ENCODE measurements around the gene XK. TPM values are rescaled to one million over a fixed set of nuclear protein-coding genes. Genes with fewer than 3 reads are reported as not detected.
"Not testable (repeated sequence)": the region's sequence is repeated elsewhere in the genome, so short reads cannot be mapped to it uniquely, and the experiment has no call there.

XK gene
- total RNA-seq, 2 experiments from 2014 or later: not detected

GRCh38 chrX:37765507-37765906 is 79.9 kb downstream of the XK start:
- Mint-ChIP-seq H3K9me3 (no peaks in the 10 kb centered on the region), H3K27ac (no peak overlapping the region), H3K4me1 (ENCODE audit: low read depth) (peaks cover 7% of the 10 kb centered on the region), H3K27me3 (ENCODE audit: low read depth) (no peaks in the 10 kb centered on the region), H3K36me3 (ENCODE audit: low read depth) (no peaks in the 10 kb centered on the region), H3K4me3 (no peak overlapping the region)
- intact Hi-C loops (cut with micrococcal nuclease): no loop called here
- DNase-seq: no peak
- CTCF ChIA-PET: interaction anchor here (1.0 kb wide), 1 partner anchor 19 kb away, joined by 3 read pairs; no protein-coding TSS in a partner anchor

- CTCF ChIA-PET: no interaction called here
- Mint-ChIP-seq H3K27me3 (ENCODE audit: low read depth) (no peaks in the 10 kb centered on the region), H3K9me3 (no peaks in the 10 kb centered on the region), H3K4me1 (ENCODE audit: low read depth) (peaks cover 7% of the 10 kb centered on the region), H3K36me3 (ENCODE audit: low read depth) (no peaks in the 10 kb centered on the region), H3K4me3 (no peak overlapping the region), H3K27ac (no peak overlapping the region)
- intact Hi-C loops (cut with micrococcal nuclease): no loop called here
- DNase-seq: no peak
These were observed 81.8 kb downstream of the XK start for GRCh38 chrX:37767430-37767829.

- H3K36me3 Mint-ChIP-seq (ENCODE audit: low read depth); CTCF ChIA-PET; H3K4me3 Mint-ChIP-seq; H3K27ac Mint-ChIP-seq; H3K27me3 Mint-ChIP-seq (ENCODE audit: low read depth); intact Hi-C loops (cut with micrococcal nuclease); H3K4me1 Mint-ChIP-seq (ENCODE audit: low read depth); DNase-seq; H3K9me3 Mint-ChIP-seq: not testable (repeated sequence)
These were observed 83.3 kb downstream of the XK start for GRCh38 chrX:37768866-37769265.

GRCh38 chrX:37776283-37776986 is 90.8 kb downstream of the XK start:
- Mint-ChIP-seq H3K36me3 (ENCODE audit: low read depth) (no peaks in the 10 kb centered on the region), H3K4me1 (ENCODE audit: low read depth) (peaks cover 20% of the 10 kb centered on the region), H3K27me3 (ENCODE audit: low read depth) (no peaks in the 10 kb centered on the region), H3K27ac (no peak overlapping the region), H3K4me3 (no peak overlapping the region), H3K9me3 (no peaks in the 10 kb centered on the region)
- CTCF ChIA-PET: no interaction called here
- peak; percentile 27 for DNase-seq
- intact Hi-C loops (cut with micrococcal nuclease): loop anchor here (1.0 to 5.0 kb wide), 3 partner anchors 21 to 46 kb away; no protein-coding TSS in a partner anchor

- no peaks in the 10 kb centered on the region for H3K27me3 Mint-ChIP-seq (ENCODE audit: low read depth)
- intact Hi-C loops (cut with micrococcal nuclease): loop anchor here (1.0 to 5.0 kb wide), 3 partner anchors 22 to 45 kb away; no protein-coding TSS in a partner anchor
- no peaks in the 10 kb centered on the region for H3K9me3 Mint-ChIP-seq
- no peak overlapping the region for H3K4me3 Mint-ChIP-seq
- CTCF ChIA-PET: no interaction called here
- DNase-seq: no peak
- H3K4me1 Mint-ChIP-seq (ENCODE audit: low read depth): peaks cover 20% of the 10 kb centered on the region
- H3K27ac Mint-ChIP-seq: no peak overlapping the region
- no peaks in the 10 kb centered on the region for H3K36me3 Mint-ChIP-seq (ENCODE audit: low read depth)
These were observed 91.4 kb downstream of the XK start for GRCh38 chrX:37776987-37777325.

GRCh38 chrX:37779857-37780256 is 94.3 kb downstream of the XK start, which contains the start of gene CYBB:
Gene CYBB, plus strand, starts transcription at chrX:37780059. Its CDS starts 19 bp downstream, at chrX:37780078.
- Mint-ChIP-seq H3K27me3 (ENCODE audit: low read depth) (no peaks in the 10 kb centered on the region), H3K9me3 (no peaks in the 10 kb centered on the region), H3K4me3 (no peak within 1 kb of the TSS), H3K36me3 (ENCODE audit: low read depth) (no peaks in the 10 kb centered on the region), H3K4me1 (ENCODE audit: low read depth) (peaks cover 20% of the 10 kb centered on the region), H3K27ac (no peak within 1 kb of the TSS)
- intact Hi-C loops (cut with micrococcal nuclease): loop anchor here (5.0 kb wide), 1 partner anchor 42 kb away; no protein-coding TSS in a partner anchor
- CTCF ChIA-PET: no interaction called here
- no peak for DNase-seq

- H3K4me3 Mint-ChIP-seq: no peak overlapping the region
- no peak overlapping the region for H3K27ac Mint-ChIP-seq
- no peaks in the 10 kb centered on the region for H3K9me3 Mint-ChIP-seq
- no peak for DNase-seq
- CTCF ChIA-PET: interaction anchor here (1.0 kb wide), 1 partner anchor 35 kb away, joined by 3 read pairs; no protein-coding TSS in a partner anchor
- H3K4me1 Mint-ChIP-seq (ENCODE audit: low read depth): peaks cover 16% of the 10 kb centered on the region
- intact Hi-C loops (cut with micrococcal nuclease): no loop called here
- H3K27me3 Mint-ChIP-seq (ENCODE audit: low read depth): no peaks in the 10 kb centered on the region
- H3K36me3 Mint-ChIP-seq (ENCODE audit: low read depth): no peaks in the 10 kb centered on the region
These were observed 95.5 kb downstream of the XK start for GRCh38 chrX:37781081-37781480.

Other genes starting within 250 kb of the XK start
- under 1 TPM in 1 of 2 experiments, not detected in 1; 0.02 TPM for gene LANCL3, start 114.1 kb upstream of the XK start, total RNA-seq
- under 1 TPM in 1 of 2 experiments, not detected in 1; 0.07 TPM for gene CYBB, start 94.3 kb downstream of the XK start, total RNA-seq
- 10 to 100 TPM; 11.8 to 14.4 TPM for gene DYNLT3, start 161.8 kb downstream of the XK start, total RNA-seq